Measurements from ENCODE around the gene HSPA4L.

DNA sequence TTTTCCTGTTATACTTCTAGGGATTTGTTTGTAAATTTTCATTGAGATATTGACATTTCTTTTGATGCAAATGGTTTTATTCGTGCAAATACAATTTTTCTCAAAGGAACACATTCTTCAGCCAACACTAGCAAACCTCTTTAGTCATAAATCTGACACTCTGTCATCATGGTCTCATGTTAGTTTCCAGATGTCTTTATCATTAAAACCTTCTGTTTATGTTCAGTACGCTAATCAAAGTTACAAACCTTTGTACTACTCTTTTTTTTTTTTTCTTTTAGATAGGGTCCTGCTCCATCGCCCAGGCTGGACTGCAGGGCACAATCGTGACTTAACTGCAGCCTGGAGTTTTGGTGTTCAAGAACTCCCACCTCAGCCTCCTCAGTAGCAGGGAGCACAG is 44.8 kb upstream of the HSPA4L start:
- TF ChIP-seq TAF1 (IDR thresholded peaks at IDR 0.05; ENCODE audit: borderline replicate concordance, insufficient read depth, low read length) (no peak), POLR2AphosphoS5 (IDR thresholded peaks at IDR 0.05; ENCODE audit: low read depth, low read length) (no peak)
- TF ChIP-seq, protein P1, sequence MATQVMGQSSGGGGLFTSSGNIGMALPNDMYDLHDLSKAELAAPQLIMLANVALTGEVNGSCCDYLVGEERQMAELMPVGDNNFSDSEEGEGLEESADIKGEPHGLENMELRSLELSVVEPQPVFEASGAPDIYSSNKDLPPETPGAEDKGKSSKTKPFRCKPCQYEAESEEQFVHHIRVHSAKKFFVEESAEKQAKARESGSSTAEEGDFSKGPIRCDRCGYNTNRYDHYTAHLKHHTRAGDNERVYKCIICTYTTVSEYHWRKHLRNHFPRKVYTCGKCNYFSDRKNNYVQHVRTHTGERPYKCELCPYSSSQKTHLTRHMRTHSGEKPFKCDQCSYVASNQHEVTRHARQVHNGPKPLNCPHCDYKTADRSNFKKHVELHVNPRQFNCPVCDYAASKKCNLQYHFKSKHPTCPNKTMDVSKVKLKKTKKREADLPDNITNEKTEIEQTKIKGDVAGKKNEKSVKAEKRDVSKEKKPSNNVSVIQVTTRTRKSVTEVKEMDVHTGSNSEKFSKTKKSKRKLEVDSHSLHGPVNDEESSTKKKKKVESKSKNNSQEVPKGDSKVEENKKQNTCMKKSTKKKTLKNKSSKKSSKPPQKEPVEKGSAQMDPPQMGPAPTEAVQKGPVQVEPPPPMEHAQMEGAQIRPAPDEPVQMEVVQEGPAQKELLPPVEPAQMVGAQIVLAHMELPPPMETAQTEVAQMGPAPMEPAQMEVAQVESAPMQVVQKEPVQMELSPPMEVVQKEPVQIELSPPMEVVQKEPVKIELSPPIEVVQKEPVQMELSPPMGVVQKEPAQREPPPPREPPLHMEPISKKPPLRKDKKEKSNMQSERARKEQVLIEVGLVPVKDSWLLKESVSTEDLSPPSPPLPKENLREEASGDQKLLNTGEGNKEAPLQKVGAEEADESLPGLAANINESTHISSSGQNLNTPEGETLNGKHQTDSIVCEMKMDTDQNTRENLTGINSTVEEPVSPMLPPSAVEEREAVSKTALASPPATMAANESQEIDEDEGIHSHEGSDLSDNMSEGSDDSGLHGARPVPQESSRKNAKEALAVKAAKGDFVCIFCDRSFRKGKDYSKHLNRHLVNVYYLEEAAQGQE (IDR thresholded peaks at IDR 0.05; ENCODE audit: insufficient read depth in 1 of 2, low read depth in 2 of 2, low read length in 2 of 2), result no peak
